Astrocyte (in vitro differentiated cells and primary cell): ENCODE data around the gene FANCI. TPM values are rescaled to one million over a fixed set of nuclear protein-coding genes. Genes with fewer than 3 reads are reported as not detected.
A peak's percentile ranks its signal among the peaks of the same experiment; 100 is the strongest.

Source experiments
- DNase-seq: peaks from one replicate; pipeline ENCODE4 v3.0.0-alpha.2; 2010; ENCODE audit warnings: low read depth
- FAIRE-seq: peaks from 2 replicates; lab custom pipeline; 2011; peaks lifted over from hg19 to GRCh38; lab: Jason Lieb, UNC
- H2AFZ ChIP-seq: 2 replicates; pipeline ENCODE4 v1.6.0; 2012; ENCODE audit warnings: low read depth, low read length, inconsistent platforms
- H3K27ac ChIP-seq: 2 replicates; pipeline ENCODE4 v1.5.1; 2011; ENCODE audit warnings: low read depth, low read length, inconsistent platforms
- H3K27me3 ChIP-seq: 2 replicates; pipeline ENCODE4 v1.6.0; 2011; ENCODE audit warnings: low read length, inconsistent platforms; ENCODE audit not compliant: insufficient read depth
- H3K36me3 ChIP-seq: 2 replicates; pipeline ENCODE4 v1.5.1; 2011; ENCODE audit warnings: low read length, inconsistent platforms; ENCODE audit not compliant: insufficient read depth
- H3K4me1 ChIP-seq: 2 replicates; pipeline ENCODE4 v1.5.1; 2011; ENCODE audit warnings: low read length, inconsistent platforms; ENCODE audit not compliant: insufficient read depth
- H3K4me2 ChIP-seq: 2 replicates; pipeline ENCODE4 v1.6.0; 2012; ENCODE audit warnings: low read length, inconsistent platforms
- H3K4me3 ChIP-seq: 2 replicates; pipeline ENCODE4 v1.5.1; 2011; ENCODE audit warnings: low read depth, mild to moderate bottlenecking, low read length, inconsistent platforms; ENCODE audit not compliant: insufficient read depth
- H3K79me2 ChIP-seq: 2 replicates; pipeline ENCODE4 v1.6.0; 2012; ENCODE audit warnings: mild to moderate bottlenecking, low read length, inconsistent platforms; ENCODE audit not compliant: insufficient read depth
- H3K9ac ChIP-seq: 2 replicates; pipeline ENCODE4 v1.6.0; 2012; ENCODE audit warnings: mild to moderate bottlenecking, low read length, inconsistent platforms
- H3K9me3 ChIP-seq: 2 replicates; pipeline ENCODE4 v1.5.1; 2012; ENCODE audit warnings: low read depth, mild to moderate bottlenecking, low read length, inconsistent platforms; ENCODE audit not compliant: insufficient read depth
- H4K20me1 ChIP-seq: 2 replicates; pipeline ENCODE4 v1.6.0; 2012; ENCODE audit warnings: low read length, inconsistent platforms; ENCODE audit not compliant: insufficient read depth
- H3K27ac Mint-ChIP-seq: one replicate; pipeline ENCODE4 v1.8.0; 2021; ENCODE audit warnings: mild to moderate bottlenecking, mixed read lengths; ENCODE audit not compliant: unreplicated experiment
- H3K27me3 Mint-ChIP-seq: one replicate; pipeline ENCODE4 v1.8.0; 2021; ENCODE audit warnings: low read depth, mixed read lengths; ENCODE audit not compliant: unreplicated experiment
- H3K36me3 Mint-ChIP-seq: one replicate; pipeline ENCODE4 v1.8.0; 2021; ENCODE audit warnings: low read depth, mixed read lengths; ENCODE audit not compliant: unreplicated experiment
- H3K4me1 Mint-ChIP-seq: one replicate; pipeline ENCODE4 v1.8.0; 2021; ENCODE audit warnings: low read depth, mixed read lengths; ENCODE audit not compliant: unreplicated experiment
- H3K4me3 Mint-ChIP-seq: one replicate; pipeline ENCODE4 v1.8.0; 2021; ENCODE audit warnings: mild to moderate bottlenecking, moderate library complexity, mixed read lengths; ENCODE audit not compliant: unreplicated experiment
- H3K9me3 Mint-ChIP-seq: one replicate; pipeline ENCODE4 v1.8.0; 2021; ENCODE audit warnings: mild to moderate bottlenecking, mixed read lengths; ENCODE audit not compliant: unreplicated experiment
- CTCF ChIP-seq: IDR thresholded peaks from 2 replicates; pipeline ENCODE4 v1.5.1; 2011; ENCODE audit warnings: low read depth, mild to moderate bottlenecking, inconsistent platforms, low read length, moderate library complexity; ENCODE audit not compliant: insufficient read depth
- EZH2 ChIP-seq: IDR thresholded peaks from 2 replicates; pipeline ENCODE4 v1.6.1; 2012; ENCODE audit warnings: mild to moderate bottlenecking, low read length, inconsistent platforms; ENCODE audit not compliant: insufficient read depth
- total RNA-seq: library from RNA; stranded (reverse); gene quantifications from 2 replicates; pipeline ENCODE4 v1.2.1, GENCODE V29; 2021

Gene FANCI
- total RNA-seq, 1 donor from 2014 or later, result 10.6 TPM

DNA sequence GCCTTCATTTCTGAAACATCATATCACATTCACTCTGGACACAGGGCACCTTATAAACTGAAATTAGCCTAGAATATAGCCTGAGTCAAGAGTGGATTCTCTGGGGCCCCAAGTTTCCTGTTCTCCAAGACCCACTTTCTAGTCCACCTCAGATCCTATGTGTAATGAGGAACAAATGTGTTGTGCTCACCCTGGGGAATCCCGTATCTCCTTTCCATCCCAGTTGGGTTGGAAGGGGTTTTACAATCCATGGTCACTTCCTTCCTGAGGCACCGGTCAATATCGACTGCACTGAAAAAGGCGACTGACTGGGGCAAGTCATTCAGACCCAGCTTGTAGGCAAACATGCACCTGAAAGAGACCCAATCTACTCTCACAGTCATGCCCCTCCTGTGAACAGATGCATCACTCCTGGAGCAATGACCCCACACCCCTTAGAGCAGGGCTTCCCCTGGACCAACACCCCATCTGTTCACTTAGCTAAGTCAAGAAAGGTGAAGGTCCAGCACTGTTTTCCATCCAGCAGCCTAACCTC, 73.5 kb downstream of the FANCI start:
- Mint-ChIP-seq H3K9me3 (no peaks in the 10 kb centered on the region), H3K36me3 (peaks cover 19% of the 10 kb centered on the region), H3K4me3 (no peak overlapping the region), H3K27me3 (no peaks in the 10 kb centered on the region), H3K4me1 (no peaks in the 10 kb centered on the region), H3K27ac (no peak overlapping the region)
- H3K4me3 ChIP-seq, result no peak overlapping the region
- H3K27me3 ChIP-seq, result no peaks in the 10 kb centered on the region
- H2AFZ ChIP-seq, result no peak overlapping the region
- DNase-seq (no peak), FAIRE-seq (no peak)
- no peaks in the 10 kb centered on the region for H3K9me3 ChIP-seq
- TF ChIP-seq CTCF (no peak), EZH2 (no peak)
- peaks cover 70% of the 10 kb centered on the region for H4K20me1 ChIP-seq
- H3K27ac ChIP-seq, result no peak overlapping the region
- no peak overlapping the region for H3K9ac ChIP-seq
- H3K4me2 ChIP-seq, result no peak overlapping the region
- H3K4me1 ChIP-seq, result no peaks in the 10 kb centered on the region
- H3K79me2 ChIP-seq, result peaks cover 15% of the 10 kb centered on the region
- peaks cover 76% of the 10 kb centered on the region for H3K36me3 ChIP-seq

GRCh38 chr15:89319678-89320077, 75.9 kb downstream of the FANCI start:
- Mint-ChIP-seq H3K4me1 (no peaks in the 10 kb centered on the region), H3K36me3 (peaks cover 32% of the 10 kb centered on the region), H3K4me3 (no peak overlapping the region), H3K27me3 (no peaks in the 10 kb centered on the region), H3K9me3 (no peaks in the 10 kb centered on the region), H3K27ac (peak overlapping the region; percentile 60)
- DNase-seq (no peak), FAIRE-seq (no peak)
- peaks cover 94% of the 10 kb centered on the region for H4K20me1 ChIP-seq
- H3K9me3 ChIP-seq, result no peaks in the 10 kb centered on the region
- no peak overlapping the region for H3K9ac ChIP-seq
- no peaks in the 10 kb centered on the region for H3K27me3 ChIP-seq
- H3K79me2 ChIP-seq, result peaks cover 39% of the 10 kb centered on the region
- no peak overlapping the region for H3K27ac ChIP-seq
- peaks cover 89% of the 10 kb centered on the region for H3K36me3 ChIP-seq
- TF ChIP-seq CTCF (no peak), EZH2 (no peak)
- no peak overlapping the region for H2AFZ ChIP-seq
- no peaks in the 10 kb centered on the region for H3K4me1 ChIP-seq
- no peak overlapping the region for H3K4me2 ChIP-seq
- no peak overlapping the region for H3K4me3 ChIP-seq

DNA sequence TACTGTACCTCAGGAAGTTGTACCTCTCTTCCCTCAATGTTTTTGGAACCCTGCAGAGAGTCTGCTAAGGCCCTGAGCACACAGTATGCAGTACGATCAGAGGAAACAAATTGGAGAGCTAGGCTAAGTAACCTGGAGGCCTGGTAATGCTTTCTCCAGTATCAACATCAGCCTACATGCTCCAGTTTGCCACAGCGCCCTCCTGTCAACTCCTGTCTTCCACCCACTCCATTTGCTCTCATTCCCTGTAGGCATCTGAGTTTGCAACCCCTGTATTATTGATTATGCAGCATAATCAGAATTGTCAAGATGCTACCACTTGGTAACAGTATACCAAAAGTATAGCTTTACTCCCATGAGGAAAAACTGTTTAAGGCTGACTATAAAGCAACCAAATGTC, 76.4 kb downstream of the FANCI start:
- no peak overlapping the region for H3K27ac Mint-ChIP-seq

More for the DNA sequence above, 76.4 kb downstream of the FANCI start:
- peaks cover 94% of the 10 kb centered on the region for H4K20me1 ChIP-seq
- no peaks in the 10 kb centered on the region for H3K4me1 Mint-ChIP-seq
- H3K27ac ChIP-seq, result no peak overlapping the region
- no peak overlapping the region for H3K4me2 ChIP-seq
- H3K4me3 ChIP-seq, result no peak overlapping the region
- H3K4me3 Mint-ChIP-seq, result no peak overlapping the region
- no peak overlapping the region for H2AFZ ChIP-seq
- H3K9ac ChIP-seq, result no peak overlapping the region
- H3K9me3 Mint-ChIP-seq, result no peaks in the 10 kb centered on the region
- H3K36me3 ChIP-seq, result peaks cover 88% of the 10 kb centered on the region
- no peaks in the 10 kb centered on the region for H3K4me1 ChIP-seq
- peaks cover 31% of the 10 kb centered on the region for H3K36me3 Mint-ChIP-seq
- FAIRE-seq (no peak), DNase-seq (no peak)
- TF ChIP-seq EZH2 (no peak), CTCF (no peak)
- H3K27me3 ChIP-seq, result no peaks in the 10 kb centered on the region
- H3K9me3 ChIP-seq, result no peaks in the 10 kb centered on the region
- no peaks in the 10 kb centered on the region for H3K27me3 Mint-ChIP-seq
- peaks cover 39% of the 10 kb centered on the region for H3K79me2 ChIP-seq
